ENCODE results near the gene AXIN2.

AXIN2 gene

GRCh38 chr17:65553646-65554552 is 7.5 kb downstream of the AXIN2 start:
- DNase-seq (ENCODE audit: low spot score) = no peak

GRCh38 chr17:65553009-65553645 is 8.3 kb downstream of the AXIN2 start:
- DNase-seq (ENCODE audit: low spot score) = no peak

GRCh38 chr17:65552214-65552613 is 9.2 kb downstream of the AXIN2 start:
- DNase-seq (ENCODE audit: low spot score) = peak; percentile 28

GRCh38 chr17:65551267-65552040 is 10.0 kb downstream of the AXIN2 start:
- no peak for DNase-seq (ENCODE audit: low spot score)

GRCh38 chr17:65550758-65551157 is 10.7 kb downstream of the AXIN2 start:
- no peak for DNase-seq (ENCODE audit: low spot score)

GRCh38 chr17:65550075-65550662 is 11.3 kb downstream of the AXIN2 start:
- DNase-seq (ENCODE audit: low spot score) = no peak

- no peak for DNase-seq (ENCODE audit: low spot score)
Measured at GRCh38 chr17:65548269-65548969, 13.0 kb downstream of the AXIN2 start.

- peak; percentile 81 for DNase-seq (ENCODE audit: low spot score)
Measured at GRCh38 chr17:65547253-65547670, 14.2 kb downstream of the AXIN2 start.

GRCh38 chr17:65546579-65546978 is 14.9 kb downstream of the AXIN2 start:
- DNase-seq (ENCODE audit: low spot score) = no peak

- no peak for DNase-seq (ENCODE audit: low spot score)
Measured at GRCh38 chr17:65545705-65546523, 15.5 kb downstream of the AXIN2 start.

GRCh38 chr17:65544672-65545071 is 16.8 kb downstream of the AXIN2 start:
- DNase-seq (ENCODE audit: low spot score) = no peak

- DNase-seq (ENCODE audit: low spot score) = peak; percentile 73
Measured at GRCh38 chr17:65542610-65543009, 18.8 kb downstream of the AXIN2 start.

- DNase-seq (ENCODE audit: low spot score) = no peak
Measured at GRCh38 chr17:65542067-65542466, 19.4 kb downstream of the AXIN2 start.

GRCh38 chr17:65541453-65541852 is 20.0 kb downstream of the AXIN2 start:
- DNase-seq (ENCODE audit: low spot score) = no peak

GRCh38 chr17:65539630-65540266 is 21.7 kb downstream of the AXIN2 start:
- no peak for DNase-seq (ENCODE audit: low spot score)

GRCh38 chr17:65538675-65539529 is 22.5 kb downstream of the AXIN2 start:
- no peak for DNase-seq (ENCODE audit: low spot score)

GRCh38 chr17:65537845-65538674 is 23.4 kb downstream of the AXIN2 start:
- DNase-seq (ENCODE audit: low spot score) = no peak

- no peak for DNase-seq (ENCODE audit: low spot score)
Measured at GRCh38 chr17:65537343-65537844, 24.1 kb downstream of the AXIN2 start.

Measured in LoVo (cell line).